GM23248 (cell line): ENCODE results near the gene HPGD.

ENCODE experiments used
- EZH2 ChIP-seq: fragments of 200-600 bp; sonication (generic); IDR thresholded peaks from 2 replicates; pipeline ENCODE4 v1.6.1; 2018; ENCODE audit warnings: antibody characterized with exemption, mild to moderate bottlenecking; ENCODE audit not compliant: insufficient read depth, poor library complexity, severe bottlenecking
- EZH2phosphoT487 ChIP-seq: fragments of 200-600 bp; sonication (generic); IDR thresholded peaks from 2 replicates; pipeline ENCODE4 v1.6.1; 2018; ENCODE audit warnings: antibody characterized with exemption, moderate library complexity, mild to moderate bottlenecking, low read depth; ENCODE audit not compliant: insufficient read depth

GRCh38 chr4:174485025-174485424 lies 37.3 kb downstream of the HPGD start:
- no peak for TF ChIP-seq EZH2phosphoT487
- TF ChIP-seq EZH2 = no peak
